ENCODE results near the gene TRAPPC2L. TPM values are rescaled to one million over a fixed set of nuclear protein-coding genes. Genes with fewer than 3 reads are reported as not detected.

Gene TRAPPC2L
- total and polyA plus RNA-seq, 10 donors, result 28.9 to 87.5 (median 41.7) TPM

GRCh38 chr16:88847654-88848053, 9.3 kb upstream of the TRAPPC2L start:
- Histone ChIP-seq H3K9me3 (no peaks in the 10 kb centered on the region), H3K4me1 (peaks cover 0 to 6% (median 0%) of the 10 kb centered on the region in 6 donors), H3K27me3 (replicated peaks in 1 of 7) (no peaks in the 10 kb centered on the region), H3K36me3 (peaks cover 0 to 89% (median 17%) of the 10 kb centered on the region in 6 donors), H3K27ac (no peak overlapping the region), H3K4me3 (no peak overlapping the region)
- TF ChIP-seq POLR2A (IDR thresholded peaks at IDR 0.05) (no peak), POLR2AphosphoS5 (IDR thresholded peaks at IDR 0.05) (no peak), CTCF (IDR thresholded peaks at IDR 0.05 in 8 of 11, conservative IDR thresholded peaks at IDR 0.05 in 3 of 11) (no peak)
- intact Hi-C loops (cut with DNase I; ENCODE audit: low total_unique reads), result no loop called here
- WGBS, 5 donors, result 91 to 97% (median 94%) methylated on average over 18 of the region's 18 CpGs
- no peak for DNase-seq

GRCh38 chr16:88848557-88848956, 8.4 kb upstream of the TRAPPC2L start:
- H3K4me1 ChIP-seq, result peaks cover 3 to 13% (median 7%) of the 10 kb centered on the region in 6 donors
- WGBS, 5 donors, result 87 to 93% (median 89%) methylated on average over 21 of the region's 21 CpGs
- TF ChIP-seq CTCF (IDR thresholded peaks at IDR 0.05 in 8 of 11, conservative IDR thresholded peaks at IDR 0.05 in 3 of 11) (no peak), POLR2A (IDR thresholded peaks at IDR 0.05) (no peak), POLR2AphosphoS5 (IDR thresholded peaks at IDR 0.05) (no peak)
- DNase-seq, result no peak
- H3K36me3 ChIP-seq, result peaks cover 0 to 80% (median 17%) of the 10 kb centered on the region in 6 donors
- H3K4me3 ChIP-seq, result no peak overlapping the region
- H3K27ac ChIP-seq, result no peak overlapping the region
- H3K27me3 ChIP-seq (replicated peaks in 1 of 7), result no peaks in the 10 kb centered on the region
- no peaks in the 10 kb centered on the region for H3K9me3 ChIP-seq
- intact Hi-C loops (cut with DNase I; ENCODE audit: low total_unique reads), result no loop called here

- no peaks in the 10 kb centered on the region for H3K27me3 ChIP-seq (replicated peaks in 1 of 7)
- no peaks in the 10 kb centered on the region for H3K9me3 ChIP-seq
- 94 to 96% (median 95%) methylated on average over 32 to 33 of the region's 33 CpGs for WGBS, 5 donors
- intact Hi-C loops (cut with DNase I; ENCODE audit: low total_unique reads), result no loop called here
- no peak overlapping the region for H3K27ac ChIP-seq
- H3K4me3 ChIP-seq, result no peak overlapping the region
- TF ChIP-seq POLR2AphosphoS5 (IDR thresholded peaks at IDR 0.05) (no peak), CTCF (IDR thresholded peaks at IDR 0.05 in 8 of 11, conservative IDR thresholded peaks at IDR 0.05 in 3 of 11) (no peak)
- peaks cover 11 to 34% (median 28%) of the 10 kb centered on the region in 6 donors for H3K4me1 ChIP-seq
- peaks cover 0 to 75% (median 17%) of the 10 kb centered on the region in 6 donors for H3K36me3 ChIP-seq
- no peak for DNase-seq
Observed at GRCh38 chr16:88850531-88851199, 6.3 kb upstream of the TRAPPC2L start.

- H3K9me3 ChIP-seq, result no peaks in the 10 kb centered on the region
- 90 to 95% (median 92%) methylated on average over 12 to 19 of the region's 19 CpGs for WGBS, 5 donors
- no peak overlapping the region for H3K4me3 ChIP-seq
- TF ChIP-seq POLR2AphosphoS5 (IDR thresholded peaks at IDR 0.05) (no peak), CTCF (IDR thresholded peaks at IDR 0.05 in 8 of 11, conservative IDR thresholded peaks at IDR 0.05 in 3 of 11) (no peak), POLR2A (IDR thresholded peaks at IDR 0.05) (no peak)
- intact Hi-C loops (cut with DNase I; ENCODE audit: low total_unique reads), result no loop called here
- H3K27ac ChIP-seq, result no peak overlapping the region
- peaks cover 18 to 42% (median 35%) of the 10 kb centered on the region in 6 donors for H3K4me1 ChIP-seq
- peaks cover 0 to 65% (median 17%) of the 10 kb centered on the region in 6 donors for H3K36me3 ChIP-seq
- no peaks in the 10 kb centered on the region for H3K27me3 ChIP-seq (replicated peaks in 1 of 7)
- DNase-seq, result no peak
Observed at GRCh38 chr16:88851616-88852015, 5.3 kb upstream of the TRAPPC2L start.
